DMS53 treated with DMSO at 0.1 percent for 48 hours (cell line): ENCODE measurements around the gene COLQ.
"Not testable (repeated sequence)": the region's sequence is repeated elsewhere in the genome, so short reads cannot be mapped to it uniquely, and the experiment has no call there.

Source experiments
- DNase-seq: peaks from one replicate; lab custom pipeline; 2025; ENCODE audit not compliant: unreplicated experiment; lab: John Stamatoyannopoulos, UW

COLQ gene

DNA sequence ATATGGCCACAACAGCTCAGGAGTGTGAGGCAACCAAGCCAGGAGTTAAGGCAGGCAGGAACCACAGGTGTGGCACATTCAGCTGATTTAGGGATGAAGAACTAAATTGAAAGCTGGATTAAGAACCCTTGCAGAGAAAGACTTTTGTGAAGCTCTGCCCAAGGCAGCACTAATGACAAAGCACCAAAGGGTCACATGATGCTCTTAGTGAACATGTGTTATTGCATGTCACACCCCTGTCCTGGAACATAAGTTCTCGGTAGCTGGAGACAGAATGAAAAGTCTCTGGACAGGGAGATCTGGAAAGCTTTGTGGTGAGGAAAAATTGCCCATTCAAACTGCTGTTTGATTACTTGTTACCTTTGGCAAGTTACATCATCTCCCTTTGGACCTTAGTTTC lies 90.9 kb downstream of the COLQ start:
- no peak for DNase-seq

DNA sequence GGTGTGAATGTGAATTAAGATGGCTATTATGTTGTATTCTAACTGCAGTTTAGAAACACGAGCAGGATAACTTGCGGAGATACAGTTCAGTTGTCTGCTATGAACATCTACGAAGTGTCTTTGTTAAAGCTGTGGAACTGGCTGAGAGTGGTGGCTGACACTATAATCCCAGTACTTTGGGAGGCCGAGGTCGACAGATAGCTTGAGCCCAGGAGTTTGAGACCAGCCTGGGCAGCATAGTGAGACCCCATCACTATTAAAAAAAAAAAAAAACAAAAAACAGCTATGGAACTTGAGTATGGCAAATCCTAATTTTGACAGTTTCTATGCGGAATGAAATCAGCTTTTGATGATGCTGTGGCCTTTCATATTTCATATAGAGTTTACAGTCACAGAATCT lies 92.4 kb downstream of the COLQ start:
- DNase-seq = no peak

DNA sequence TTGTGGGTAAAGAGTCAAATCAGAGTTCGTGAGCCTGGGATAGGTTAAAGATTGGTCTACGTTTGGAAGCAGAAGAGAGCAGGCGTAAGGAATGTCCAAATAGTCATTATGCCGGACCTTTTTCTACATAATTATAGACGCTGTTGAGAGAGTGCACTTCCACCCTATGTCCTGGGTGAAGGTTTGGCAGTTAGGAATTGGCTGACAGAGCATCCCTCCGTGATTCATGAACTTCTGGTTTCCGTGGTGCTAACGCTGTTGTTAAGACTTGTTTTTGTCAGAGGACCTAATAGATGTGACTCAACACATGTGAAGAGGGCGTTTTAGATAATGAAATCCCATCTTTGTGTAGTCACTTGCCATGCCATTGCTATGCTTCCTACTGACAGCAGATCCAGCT lies 93.0 kb downstream of the COLQ start:
- no peak for DNase-seq

DNA sequence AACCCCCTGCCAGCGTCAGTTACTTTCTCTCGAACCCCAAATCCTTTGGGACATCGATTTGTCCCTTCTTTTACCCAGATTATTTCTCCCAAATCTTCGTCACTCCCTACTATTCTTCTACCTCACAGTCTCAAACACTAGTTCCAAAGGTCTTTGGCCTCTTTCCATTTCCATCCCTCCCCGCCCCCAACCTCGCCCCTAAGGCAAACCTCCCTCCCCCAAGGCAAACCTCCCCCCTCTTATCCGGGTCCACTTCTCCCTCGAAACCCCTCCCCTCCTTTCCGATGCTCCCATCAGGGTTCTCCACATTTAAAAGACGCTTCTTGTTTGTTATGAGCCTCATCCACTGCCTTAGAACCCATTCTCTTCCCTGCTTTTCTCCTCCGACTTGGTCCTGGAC lies 93.5 kb downstream of the COLQ start:
- DNase-seq = no peak

DNA sequence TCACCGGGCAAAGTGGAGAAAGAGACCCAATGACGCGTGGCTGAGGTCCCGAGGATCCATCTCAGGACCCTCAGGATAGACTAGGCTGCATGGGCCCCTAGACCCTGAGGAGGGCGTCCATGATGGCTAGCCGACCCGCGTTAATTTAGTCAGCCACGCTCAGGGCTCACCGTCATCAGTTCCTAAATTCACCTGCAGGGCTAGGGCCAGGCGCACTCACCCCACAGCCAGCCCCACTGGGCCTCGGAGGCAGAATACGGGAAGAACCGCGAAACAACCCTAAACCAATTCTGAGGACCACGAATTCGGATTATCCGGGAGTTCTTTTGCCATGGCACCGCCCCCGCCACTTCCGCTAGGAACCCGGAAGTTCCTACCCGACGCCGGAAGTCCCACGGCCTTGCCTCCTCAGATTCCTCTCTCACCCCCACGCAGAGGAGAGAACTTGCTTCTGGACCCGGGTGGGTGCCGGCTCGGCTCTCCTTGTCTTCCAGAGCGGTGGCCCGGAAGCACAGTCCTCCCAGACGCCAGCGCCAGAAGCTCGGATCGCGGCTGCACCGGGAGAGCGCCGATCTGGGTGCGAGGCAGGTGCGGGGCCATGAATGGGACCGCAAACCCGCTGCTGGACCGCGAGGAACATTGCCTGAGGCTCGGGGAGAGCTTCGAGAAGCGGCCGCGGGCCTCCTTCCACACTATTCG lies 94.2 kb downstream of the COLQ start, which contains the start of the genes EAF1 and METTL6:
Gene EAF1 (plus strand): TSS at position 417 of the 699 bp plus-strand sequence. CDS start 182 bp downstream, at position 599.
Gene METTL6 (minus strand): TSS at position 363 of the 699 bp plus-strand sequence. CDS start 1,033 bp downstream, outside the sequence.
- no peak for DNase-seq

DNA sequence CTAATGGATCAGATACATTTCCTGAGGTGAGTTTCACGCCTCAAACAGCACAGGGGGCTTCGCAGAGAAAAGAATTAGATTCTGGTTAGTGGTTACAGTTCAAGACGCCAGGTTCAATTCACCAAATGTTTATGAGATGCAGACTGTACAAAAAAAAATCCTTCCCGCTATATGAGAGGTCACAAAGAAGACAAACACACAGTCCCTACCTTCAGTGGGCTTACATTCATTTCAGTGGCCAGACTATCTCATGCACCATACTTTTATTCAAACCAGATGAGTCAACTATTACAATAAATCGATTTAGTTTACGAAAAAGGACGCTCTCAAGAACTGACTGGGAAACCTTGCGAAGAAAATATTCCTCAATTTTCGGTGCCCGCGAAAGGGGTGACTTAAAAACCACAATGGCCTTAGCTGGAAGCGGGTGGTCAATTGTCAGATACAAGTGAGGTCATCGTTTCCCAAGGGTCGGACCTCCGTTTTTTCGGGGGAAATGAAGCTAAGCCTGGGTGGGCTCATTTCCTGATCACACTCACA lies 94.9 kb downstream of the COLQ start:
- DNase-seq = no peak

DNA sequence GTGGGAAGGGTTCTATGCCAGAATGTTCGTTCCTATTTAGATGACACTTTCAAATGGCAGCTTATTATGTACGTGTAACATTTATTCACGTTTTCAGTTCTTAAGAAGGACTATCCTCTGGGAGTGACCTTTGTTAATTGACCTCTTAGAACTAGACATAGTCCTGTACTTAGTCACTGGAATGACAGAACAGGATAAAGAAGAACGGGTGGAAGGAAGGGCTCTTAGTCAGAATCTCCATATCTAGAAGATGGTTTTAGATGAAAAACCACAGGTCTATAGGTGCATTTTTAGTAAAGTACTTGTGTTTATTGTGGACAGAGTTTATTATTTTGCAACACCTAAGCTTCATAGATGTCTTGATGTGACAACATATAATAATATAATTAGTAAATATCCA lies 100.6 kb downstream of the COLQ start:
- no peak for DNase-seq

DNA sequence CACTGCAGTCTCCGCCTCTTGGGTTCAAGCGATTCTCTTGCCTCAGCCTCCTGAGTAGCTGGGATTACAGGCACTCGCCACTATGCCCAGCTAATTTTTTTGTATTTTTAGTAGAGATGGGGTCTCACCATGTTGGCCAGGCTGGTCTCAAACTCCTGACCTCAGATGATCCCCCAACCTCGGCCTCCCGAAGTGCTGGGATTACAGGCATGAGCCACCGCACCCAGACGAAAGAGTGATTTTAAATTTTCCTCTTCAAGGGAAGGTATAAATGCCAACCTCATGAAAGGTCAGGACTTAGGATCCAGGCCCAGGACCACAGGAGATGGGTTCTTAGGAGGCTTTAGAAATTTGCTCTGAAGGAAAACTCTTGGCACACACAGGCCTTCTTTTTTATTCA lies 110.5 kb downstream of the COLQ start:
- DNase-seq = not testable (repeated sequence)

DNA sequence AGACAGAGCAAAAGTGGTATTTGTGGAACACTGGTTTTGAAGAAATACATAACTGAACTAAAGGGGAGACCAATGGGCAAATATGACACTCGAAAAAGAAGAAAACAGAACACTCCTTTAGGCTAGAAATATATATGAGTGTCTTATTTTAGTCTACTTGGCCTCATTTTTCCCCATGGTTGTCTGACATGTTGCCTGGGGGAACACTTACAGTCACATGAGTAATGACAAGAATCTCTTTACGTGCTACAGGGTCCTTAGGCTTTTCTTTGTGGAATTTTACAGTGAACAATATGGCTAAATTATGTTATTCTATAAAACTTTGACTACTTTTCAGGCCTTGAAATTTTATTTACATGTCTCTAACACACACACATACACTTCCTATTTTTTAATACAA lies 111.7 kb downstream of the COLQ start:
- no peak for DNase-seq

DNA sequence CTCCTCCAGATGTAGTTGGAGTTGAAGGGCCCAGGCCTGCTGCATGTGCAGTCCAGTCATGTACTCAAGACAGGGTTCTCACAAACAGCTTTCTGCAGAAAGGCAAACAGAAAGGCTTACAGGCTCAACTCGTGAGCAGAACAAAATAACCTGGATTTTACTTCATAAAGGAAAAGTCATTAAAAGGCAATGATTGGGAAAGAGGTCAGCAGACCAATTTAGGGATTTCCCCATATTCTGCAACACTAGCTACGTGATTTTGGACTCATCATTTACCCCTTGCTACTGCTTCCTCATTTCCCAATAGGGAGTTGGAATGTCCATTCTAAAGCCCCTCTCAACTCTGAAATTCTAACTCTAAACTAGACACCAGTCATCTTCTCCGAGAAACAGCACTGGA lies 112.3 kb downstream of the COLQ start:
- no peak for DNase-seq

DNA sequence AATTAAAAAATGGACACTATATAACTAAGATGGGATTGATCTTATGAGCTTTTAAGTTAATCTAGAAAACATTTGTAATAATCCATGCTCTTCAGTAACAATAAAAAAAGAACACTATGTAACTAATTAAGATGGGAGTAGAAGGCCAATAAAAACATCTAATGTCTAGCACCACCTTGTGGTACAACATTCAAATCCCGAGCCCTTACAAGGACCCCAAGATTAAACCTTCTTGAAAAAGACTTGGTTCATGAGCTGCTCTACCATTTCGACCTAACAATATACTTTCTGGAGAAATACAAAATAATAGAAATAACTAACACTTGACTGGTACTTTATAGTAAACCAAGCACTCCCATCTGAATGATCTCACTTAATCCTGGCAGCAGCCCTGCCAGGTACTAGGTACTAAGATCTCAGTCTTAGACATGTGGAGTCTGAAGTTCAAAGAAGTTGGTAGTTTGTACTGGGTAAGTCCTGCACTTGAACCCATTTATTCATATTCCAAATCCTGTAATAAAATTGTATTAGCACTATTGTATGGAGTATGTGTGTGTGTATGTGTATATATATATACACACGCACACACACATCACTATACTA lies 116.0 kb downstream of the COLQ start:
- DNase-seq = no peak

DNA sequence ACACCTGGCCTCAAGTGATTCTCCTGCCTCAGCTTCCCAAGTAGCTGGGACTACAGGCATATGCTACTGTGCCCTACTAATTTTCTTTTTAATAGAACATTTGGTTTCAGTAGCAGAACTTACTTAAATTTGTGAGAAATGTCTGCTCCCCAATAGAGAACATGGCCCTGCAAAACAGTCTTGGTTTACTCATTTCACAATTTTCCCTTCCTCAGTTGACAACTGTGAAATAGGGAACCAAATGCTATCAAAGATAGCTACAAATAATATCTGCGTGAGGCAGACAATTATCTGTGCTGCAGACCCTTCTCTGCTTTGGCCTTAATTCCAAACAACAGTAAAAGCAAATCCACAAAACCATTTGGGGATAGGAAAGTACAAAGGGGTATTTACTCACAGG lies 116.7 kb downstream of the COLQ start:
- no peak for DNase-seq

DNA sequence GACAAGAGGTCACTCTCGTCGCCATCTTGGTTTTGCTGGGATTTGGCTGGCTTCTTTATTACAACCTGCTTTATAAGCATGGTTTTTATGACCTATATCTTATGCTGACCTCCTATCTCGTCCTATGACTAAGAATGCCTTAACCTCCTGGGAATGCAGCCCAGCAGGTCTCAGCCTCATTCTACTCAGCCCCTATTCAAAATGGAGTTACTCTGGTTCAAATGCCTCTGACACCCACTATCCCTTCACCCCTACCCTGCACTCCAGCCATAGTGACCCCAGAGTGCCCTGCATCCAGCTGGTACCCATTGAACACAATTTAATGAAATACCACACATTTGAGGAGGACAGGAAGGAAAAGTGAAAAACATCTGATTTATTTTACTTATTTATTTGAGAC lies 117.5 kb downstream of the COLQ start:
- DNase-seq = no peak

DNA sequence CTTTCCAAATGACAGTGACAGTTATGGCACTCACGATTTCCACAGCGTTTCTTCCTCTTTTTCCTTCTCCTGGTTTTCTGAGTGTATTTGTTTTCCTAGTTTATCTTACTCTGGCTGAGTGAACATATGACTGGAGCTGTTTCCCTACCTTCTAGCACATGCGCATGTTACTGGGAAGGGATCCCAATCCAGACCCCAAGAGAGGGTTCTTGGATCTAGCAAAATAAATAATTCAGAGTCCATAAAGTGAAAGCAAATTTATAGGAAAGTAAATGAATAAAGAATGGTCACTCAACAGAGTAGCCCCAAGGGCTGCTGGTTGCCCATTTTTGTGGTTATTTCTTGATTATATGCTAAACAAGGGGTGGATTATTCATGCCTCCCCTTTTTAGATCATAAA lies 118.0 kb downstream of the COLQ start:
- DNase-seq = no peak

DNA sequence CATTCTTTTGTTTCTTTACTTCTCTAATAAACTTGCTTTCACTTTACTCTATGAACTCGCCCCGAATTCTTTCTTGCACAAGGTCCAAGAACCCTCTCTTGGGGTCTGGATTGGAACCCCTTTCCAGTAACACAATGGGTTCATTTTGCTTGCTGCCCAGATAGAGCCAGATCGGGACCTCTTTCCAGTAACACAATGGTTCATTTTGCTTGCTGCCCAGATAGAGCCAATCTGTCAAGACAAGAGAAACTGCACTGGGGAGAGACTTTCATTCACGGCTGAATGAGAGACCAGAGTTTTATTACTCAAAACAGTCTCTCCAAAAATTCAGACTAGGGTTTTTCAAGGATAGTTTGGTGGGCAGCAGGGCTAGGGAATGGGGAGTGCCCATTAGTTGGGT lies 119.6 kb downstream of the COLQ start:
- no peak for DNase-seq
